Cardiac muscle cell (in vitro differentiated cells and primary cell): Measurements from ENCODE around the gene MARCHF2. TPM values are rescaled to one million over a fixed set of nuclear protein-coding genes. Genes with fewer than 3 reads are reported as not detected.

Experiments used
- DNase-seq, 2 donors: peaks; one replicate each; pipeline versions ENCODE4 v3.0.0 to v3.0.0-alpha.2; 2010 to 2017; ENCODE audit warnings: low read depth in 1 of 2, low spot score in 1 of 2
- H3K27ac ChIP-seq: fragments of 200-600 bp; sonication (generic); 2 replicates; pipeline ENCODE4 v1.5.1; 2016
- H3K27me3 ChIP-seq: fragments of 200-600 bp; sonication (generic); 2 replicates; pipeline ENCODE4 v1.6.0; 2016; ENCODE audit warnings: control low read depth
- H3K36me3 ChIP-seq: fragments of 200-600 bp; sonication (generic); 2 replicates; pipeline ENCODE4 v1.5.1; 2016; ENCODE audit warnings: control low read depth
- H3K4me1 ChIP-seq: fragments of 200-600 bp; sonication (generic); 2 replicates; pipeline ENCODE4 v1.8.1; 2017; ENCODE audit warnings: low read depth, mild to moderate bottlenecking, mixed run types
- H3K4me3 ChIP-seq: fragments of 200-600 bp; sonication (generic); 2 replicates; pipeline ENCODE4 v1.5.1; 2016; ENCODE audit warnings: mild to moderate bottlenecking
- H3K9me3 ChIP-seq: fragments of 200-600 bp; sonication (generic); 2 replicates; pipeline ENCODE4 v1.5.1; 2017; ENCODE audit warnings: low read depth, mild to moderate bottlenecking, control low read depth
- CTCF ChIP-seq: IDR thresholded peaks from 2 replicates; pipeline ENCODE4 v1.5.1; 2012; ENCODE audit warnings: low read depth, mild to moderate bottlenecking, low read length
- polyA plus RNA-seq: library from polyadenylated mRNA; unstranded; fragments of >200 nt; fragmentation: Nextera tagmentation; extraction: Ambion mirVana; gene quantifications from 2 replicates; pipeline ENCODE4 v1.2.1, GENCODE V29; 2016
- total RNA-seq: library from RNA; depleted of rRNA; stranded (reverse); fragments of >200 nt; gene quantifications from 2 replicates; pipeline ENCODE4 v1.2.3, GENCODE V29; 2016

Gene MARCHF2
- total and polyA plus RNA-seq, 2 experiments from 2014 or later, result 63.8 to 139 TPM

- H3K36me3 ChIP-seq, result peaks cover 5% of the 10 kb centered on the region
- no peaks in the 10 kb centered on the region for H3K9me3 ChIP-seq
- H3K4me1 ChIP-seq, result no peaks in the 10 kb centered on the region
- no peak for DNase-seq
- no peak overlapping the region for H3K4me3 ChIP-seq
- TF ChIP-seq CTCF, result no peak
- no peak overlapping the region for H3K27ac ChIP-seq
- no peaks in the 10 kb centered on the region for H3K27me3 ChIP-seq
Observed at GRCh38 chr19:8397271-8397670, 15.8 kb upstream of the MARCHF2 start.

- Histone ChIP-seq H3K36me3 (peaks cover 6% of the 10 kb centered on the region), H3K9me3 (no peaks in the 10 kb centered on the region), H3K27me3 (no peaks in the 10 kb centered on the region), H3K27ac (no peak overlapping the region), H3K4me1 (no peaks in the 10 kb centered on the region), H3K4me3 (no peak overlapping the region)
- DNase-seq, result no peak
- TF ChIP-seq CTCF, result no peak
Observed at GRCh38 chr19:8397746-8398310, 15.3 kb upstream of the MARCHF2 start.

- DNase-seq, result no peak
- H3K36me3 ChIP-seq, result peaks cover 7% of the 10 kb centered on the region
- H3K9me3 ChIP-seq, result no peaks in the 10 kb centered on the region
- H3K27ac ChIP-seq, result no peak overlapping the region
- no peak overlapping the region for H3K4me3 ChIP-seq
- H3K27me3 ChIP-seq, result no peaks in the 10 kb centered on the region
- no peak for TF ChIP-seq CTCF
- no peaks in the 10 kb centered on the region for H3K4me1 ChIP-seq
Observed at GRCh38 chr19:8398311-8398771, 14.8 kb upstream of the MARCHF2 start.

- no peak for TF ChIP-seq CTCF
- no peaks in the 10 kb centered on the region for H3K4me1 ChIP-seq
- DNase-seq, result no peak
- H3K9me3 ChIP-seq, result no peaks in the 10 kb centered on the region
- H3K27ac ChIP-seq, result no peak overlapping the region
- no peak overlapping the region for H3K4me3 ChIP-seq
- H3K27me3 ChIP-seq, result no peaks in the 10 kb centered on the region
- peaks cover 14% of the 10 kb centered on the region for H3K36me3 ChIP-seq
Observed at GRCh38 chr19:8399681-8400188, 13.4 kb upstream of the MARCHF2 start.

- DNase-seq, result no peak
- peaks cover 17% of the 10 kb centered on the region for H3K36me3 ChIP-seq
- no peaks in the 10 kb centered on the region for H3K4me1 ChIP-seq
- no peak overlapping the region for H3K4me3 ChIP-seq
- TF ChIP-seq CTCF, result no peak
- no peak overlapping the region for H3K27ac ChIP-seq
- no peaks in the 10 kb centered on the region for H3K9me3 ChIP-seq
- H3K27me3 ChIP-seq, result no peaks in the 10 kb centered on the region
Observed at GRCh38 chr19:8401981-8402411, 11.1 kb upstream of the MARCHF2 start.
